BE2C (cell line): ENCODE measurements around the gene PRDM12.

Source experiments
- DNase-seq: peaks from one replicate; pipeline ENCODE4 v3.0.0-alpha.2; 2020
- H3K27me3 ChIP-seq: fragments of 250-450 bp; sonication (Bioruptor Pico); 2 replicates; pipeline ENCODE4 v1.5.1; 2020; ENCODE audit warnings: mild to moderate bottlenecking
- H3K36me3 ChIP-seq: fragments of 250-450 bp; sonication (Bioruptor Pico); 2 replicates; pipeline ENCODE4 v1.5.1; 2020; ENCODE audit warnings: mild to moderate bottlenecking
- H3K4me1 ChIP-seq: fragments of 250-450 bp; sonication (Bioruptor Pico); 2 replicates; pipeline ENCODE4 v1.5.1; 2020
- H3K4me3 ChIP-seq: 2 replicates; pipeline ENCODE4 v1.5.1; 2011; ENCODE audit warnings: low read depth, low read length
- H3K9me3 ChIP-seq: fragments of 250-450 bp; sonication (Bioruptor Pico); 2 replicates; pipeline ENCODE4 v1.5.1; 2020
- TF ChIP-seq, protein P1 (sequence below): IDR thresholded peaks from 2 replicates; pipeline ENCODE4 v1.5.1; 2012; ENCODE audit warnings: mild to moderate bottlenecking, low read depth, low read length

Gene PRDM12

DNA sequence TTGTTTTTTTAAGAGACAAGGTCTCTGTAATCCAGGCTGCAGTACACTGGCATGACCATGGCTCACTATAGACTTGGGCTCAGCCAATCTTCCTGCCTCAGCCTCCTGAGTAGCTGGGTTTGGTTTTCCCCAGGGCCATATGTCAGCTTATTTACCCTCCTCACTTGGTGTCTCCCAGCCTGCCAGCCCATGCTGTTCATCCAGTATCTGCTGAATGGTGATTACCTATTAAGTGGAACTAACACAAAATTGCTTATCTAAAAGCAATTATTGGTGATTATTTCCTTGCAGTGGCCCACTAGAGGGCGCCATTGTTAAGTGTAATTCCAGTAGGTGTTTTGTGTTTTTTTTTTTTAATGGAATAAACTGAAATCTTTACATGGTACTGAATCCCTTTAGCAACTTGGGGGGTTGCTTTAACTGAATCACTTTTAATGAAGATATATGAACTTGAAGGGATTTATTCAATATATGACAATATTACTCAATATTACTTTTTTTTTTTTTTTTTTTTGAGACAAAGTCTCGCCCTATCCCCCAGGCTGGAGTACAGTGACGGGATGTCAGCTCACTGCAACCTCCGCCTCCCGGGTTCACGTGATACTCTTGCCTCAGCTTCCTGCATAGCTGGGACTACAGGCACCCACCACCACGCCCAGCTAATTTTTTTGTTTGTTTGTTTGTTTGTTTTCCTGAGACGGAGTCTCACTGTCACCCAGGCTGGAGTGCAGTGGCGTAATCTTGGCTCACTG is 43.0 kb downstream of the PRDM12 start:
- Histone ChIP-seq H3K27me3 (no peaks in the 10 kb centered on the region), H3K9me3 (no peaks in the 10 kb centered on the region), H3K4me3 (no peak overlapping the region), H3K36me3 (peaks cover 39% of the 10 kb centered on the region), H3K4me1 (peaks cover 3% of the 10 kb centered on the region)
- TF ChIP-seq, protein P1, sequence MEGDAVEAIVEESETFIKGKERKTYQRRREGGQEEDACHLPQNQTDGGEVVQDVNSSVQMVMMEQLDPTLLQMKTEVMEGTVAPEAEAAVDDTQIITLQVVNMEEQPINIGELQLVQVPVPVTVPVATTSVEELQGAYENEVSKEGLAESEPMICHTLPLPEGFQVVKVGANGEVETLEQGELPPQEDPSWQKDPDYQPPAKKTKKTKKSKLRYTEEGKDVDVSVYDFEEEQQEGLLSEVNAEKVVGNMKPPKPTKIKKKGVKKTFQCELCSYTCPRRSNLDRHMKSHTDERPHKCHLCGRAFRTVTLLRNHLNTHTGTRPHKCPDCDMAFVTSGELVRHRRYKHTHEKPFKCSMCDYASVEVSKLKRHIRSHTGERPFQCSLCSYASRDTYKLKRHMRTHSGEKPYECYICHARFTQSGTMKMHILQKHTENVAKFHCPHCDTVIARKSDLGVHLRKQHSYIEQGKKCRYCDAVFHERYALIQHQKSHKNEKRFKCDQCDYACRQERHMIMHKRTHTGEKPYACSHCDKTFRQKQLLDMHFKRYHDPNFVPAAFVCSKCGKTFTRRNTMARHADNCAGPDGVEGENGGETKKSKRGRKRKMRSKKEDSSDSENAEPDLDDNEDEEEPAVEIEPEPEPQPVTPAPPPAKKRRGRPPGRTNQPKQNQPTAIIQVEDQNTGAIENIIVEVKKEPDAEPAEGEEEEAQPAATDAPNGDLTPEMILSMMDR = peak; percentile 79
- peak; percentile 78 for DNase-seq

DNA sequence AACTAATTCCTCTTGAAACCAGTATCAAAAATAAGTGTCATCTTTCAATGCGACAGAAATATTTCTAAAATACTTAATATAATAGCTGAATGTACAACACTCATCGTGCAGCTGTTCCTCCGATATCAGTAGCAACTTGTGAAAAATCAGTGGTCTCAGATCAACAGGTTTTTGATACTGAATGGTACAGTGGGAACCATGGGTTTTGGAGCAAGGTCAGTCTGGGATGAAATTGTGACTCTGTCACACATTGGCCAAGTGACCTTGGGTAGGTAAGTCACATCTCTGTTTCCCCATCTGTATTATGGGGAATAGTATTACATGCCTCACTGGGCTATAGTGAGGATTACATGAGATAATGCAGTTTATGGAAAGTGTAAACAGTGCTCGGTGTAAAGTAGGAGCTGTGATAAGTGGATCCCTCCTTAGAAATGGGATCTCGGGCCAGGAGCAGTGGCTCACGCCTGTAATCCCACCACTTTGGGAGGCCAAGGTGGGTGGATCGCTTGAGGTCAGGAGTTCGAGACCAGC is 46.5 kb downstream of the PRDM12 start:
- no peak overlapping the region for H3K4me3 ChIP-seq
- H3K4me1 ChIP-seq = peaks cover 10% of the 10 kb centered on the region
- no peaks in the 10 kb centered on the region for H3K27me3 ChIP-seq
- TF ChIP-seq, protein P1 = no peak
- no peak for DNase-seq
- peaks cover 10% of the 10 kb centered on the region for H3K36me3 ChIP-seq
- H3K9me3 ChIP-seq = no peaks in the 10 kb centered on the region

DNA sequence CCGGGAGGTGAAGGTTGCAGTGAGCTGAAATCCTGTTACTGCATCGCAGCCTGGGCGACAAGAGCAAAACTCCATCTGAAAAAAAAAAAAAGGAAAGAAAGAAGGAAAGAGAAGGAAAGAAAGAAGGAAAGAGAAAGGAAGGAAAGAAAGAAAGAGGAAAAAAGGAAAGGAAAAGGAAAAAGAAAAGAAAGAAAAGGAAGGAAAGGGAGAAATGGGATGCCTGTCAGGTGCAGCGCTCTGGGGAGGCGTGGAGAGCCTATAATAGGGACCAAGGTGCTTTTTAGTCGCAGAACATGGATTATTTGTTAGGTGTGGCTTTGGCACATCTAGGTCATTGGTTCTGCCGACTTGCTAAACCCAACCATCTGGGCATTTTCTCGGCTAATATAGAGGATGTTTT is 47.1 kb downstream of the PRDM12 start:
- Histone ChIP-seq H3K9me3 (no peaks in the 10 kb centered on the region), H3K4me1 (peaks cover 10% of the 10 kb centered on the region), H3K36me3 (peaks cover 7% of the 10 kb centered on the region; the same call in 1 of the 2 replicates), H3K27me3 (no peaks in the 10 kb centered on the region), H3K4me3 (no peak overlapping the region)
- no peak for DNase-seq
- TF ChIP-seq, protein P1 = no peak

DNA sequence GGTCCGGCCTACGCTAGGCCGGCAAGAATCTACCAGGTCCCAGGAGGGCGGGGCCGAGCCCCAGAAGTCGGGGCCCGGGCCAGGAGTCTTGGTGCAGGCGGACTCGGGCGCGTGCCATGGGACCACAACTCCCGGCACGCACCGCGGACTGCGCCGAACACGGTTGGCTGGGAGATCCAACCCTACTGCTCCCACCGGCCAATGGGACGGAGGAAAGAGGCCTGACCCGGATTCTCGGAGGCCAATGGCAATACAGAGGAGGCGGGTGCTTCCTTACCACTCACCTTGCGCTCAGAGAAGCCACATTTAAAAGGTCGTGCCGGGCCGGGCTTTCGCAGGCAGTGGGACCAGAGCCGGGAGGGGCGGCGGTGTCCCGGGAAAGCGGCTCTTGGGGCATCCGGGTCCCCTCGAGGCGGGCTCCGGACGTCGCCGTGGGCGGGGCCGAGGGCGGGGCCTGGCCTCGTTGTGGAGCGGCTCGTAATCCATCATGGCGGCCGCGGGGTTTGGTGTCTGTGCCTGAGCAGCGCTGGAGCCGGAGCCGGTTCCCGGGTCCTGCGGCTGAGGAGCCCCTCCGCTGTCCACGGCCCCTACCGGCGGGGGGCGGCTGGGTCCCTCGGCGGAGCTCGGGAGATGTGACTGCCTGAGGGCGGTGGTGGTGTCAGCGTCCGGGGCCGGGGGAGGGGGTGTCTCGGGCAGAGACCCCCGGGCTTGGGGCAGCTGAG is 48.3 kb downstream of the PRDM12 start:
- H3K27me3 ChIP-seq = no peaks in the 10 kb centered on the region
- TF ChIP-seq, protein P1 = no peak
- H3K4me1 ChIP-seq = peaks cover 6% of the 10 kb centered on the region; the same call in 1 of the 2 replicates
- H3K36me3 ChIP-seq = no peaks in the 10 kb centered on the region
- H3K4me3 ChIP-seq = peak overlapping the region; percentile 95
- H3K9me3 ChIP-seq = no peaks in the 10 kb centered on the region
- DNase-seq = peak; percentile 98

DNA sequence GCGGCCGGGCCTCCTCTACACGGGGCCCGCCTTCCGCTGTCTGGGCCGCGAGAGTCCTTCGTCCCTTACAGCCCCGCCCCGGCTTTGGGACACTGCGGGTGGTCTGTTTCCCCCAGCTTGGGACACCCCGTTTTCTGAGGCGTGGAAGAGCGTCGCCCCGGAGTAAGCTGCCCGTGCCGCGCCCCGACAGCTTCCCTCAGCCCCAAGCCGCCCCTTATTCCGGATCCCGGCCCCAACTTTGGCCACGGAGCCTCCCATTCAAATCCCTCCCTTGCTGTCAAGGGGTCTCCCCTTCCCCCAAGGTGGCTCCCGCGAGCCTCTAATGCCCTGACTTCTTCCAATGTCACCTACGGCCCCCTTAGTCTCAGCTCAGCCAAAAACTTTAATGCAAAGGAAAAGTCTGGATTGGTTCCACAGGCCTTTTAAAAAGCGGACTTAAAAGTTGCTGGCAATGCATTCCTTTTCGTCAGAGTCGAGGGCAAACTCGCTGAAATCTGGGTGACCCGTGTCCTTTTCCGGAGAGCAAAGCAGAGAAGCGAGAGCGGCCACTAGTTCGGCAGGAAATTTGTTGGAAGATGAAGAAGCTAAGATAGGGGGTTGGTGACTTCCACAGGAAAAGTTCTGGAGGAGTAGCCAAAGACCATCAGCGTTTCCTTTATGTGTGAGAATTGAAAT is 49.0 kb downstream of the PRDM12 start:
- TF ChIP-seq, protein P1 = no peak; the same call in 1 of the 2 replicates
- H3K36me3 ChIP-seq = no peaks in the 10 kb centered on the region
- H3K4me1 ChIP-seq = peaks cover 6% of the 10 kb centered on the region; the same call in 1 of the 2 replicates
- H3K27me3 ChIP-seq = no peaks in the 10 kb centered on the region
- H3K9me3 ChIP-seq = no peaks in the 10 kb centered on the region
- peak; percentile 23 for DNase-seq
- peak overlapping the region; percentile 95 for H3K4me3 ChIP-seq
